Measurements from ENCODE around the gene PICK1. TPM values are rescaled to one million over a fixed set of nuclear protein-coding genes. Genes with fewer than 3 reads are reported as not detected.

Gene PICK1
- total RNA-seq, 3 donors from 2014 or later = 42.0 to 61.3 (median 49.9) TPM

DNA sequence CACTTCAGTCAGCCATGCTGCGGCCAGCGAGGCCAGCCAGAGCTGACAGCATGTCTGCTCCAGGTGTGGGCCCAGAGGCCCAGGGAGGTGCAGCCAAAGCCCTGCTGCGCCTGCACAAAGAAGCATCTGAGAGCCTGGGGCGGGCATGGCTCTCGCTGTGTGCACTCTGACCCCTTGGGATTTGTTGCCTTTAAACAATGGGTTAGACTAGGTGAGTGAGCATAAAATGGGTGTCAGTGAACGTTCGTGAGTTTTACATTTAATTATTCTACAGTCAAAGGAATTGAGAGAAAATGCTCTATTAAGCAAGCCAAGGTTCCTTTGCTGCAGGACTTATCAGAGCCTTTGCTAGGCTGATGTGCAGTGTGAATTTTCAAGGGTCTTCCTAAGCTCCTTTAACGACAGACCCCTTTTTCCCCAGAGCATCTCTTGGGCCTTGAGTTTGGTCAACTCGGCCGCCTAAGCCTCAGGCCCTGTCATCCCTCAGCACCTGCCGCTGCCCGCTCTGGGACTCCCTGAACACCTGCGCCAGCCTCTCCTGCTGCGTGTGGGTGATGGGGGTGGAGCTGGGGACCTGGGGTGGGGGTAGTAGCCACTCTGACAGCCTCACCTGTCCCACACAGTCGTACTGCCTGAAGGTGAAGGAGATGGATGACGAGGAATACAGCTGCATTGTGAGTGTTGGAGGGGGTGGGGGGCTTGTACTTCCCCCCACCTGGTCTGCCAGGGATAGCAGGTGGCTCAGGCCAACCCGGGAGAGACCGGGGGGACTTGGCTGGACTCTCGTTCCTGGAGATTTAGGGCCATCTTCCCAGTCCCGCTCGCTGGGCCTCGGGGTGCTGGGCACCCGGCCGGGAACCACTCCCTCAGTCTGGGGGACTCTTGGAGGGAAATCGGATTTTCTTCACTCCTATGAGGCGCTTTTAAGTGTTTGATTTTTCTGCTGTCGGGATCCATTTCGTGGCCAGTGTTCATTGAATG is 16.2 kb downstream of the PICK1 start:
- intact Hi-C loops (cut with DNase I; ENCODE audit: low total_unique reads) = no loop called here
- DNase-seq (ENCODE audit: low spot score in 2 of 2) = no peak
- no peak for TF ChIP-seq POLR2A (IDR thresholded peaks at IDR 0.05)
- TF ChIP-seq, protein P1, sequence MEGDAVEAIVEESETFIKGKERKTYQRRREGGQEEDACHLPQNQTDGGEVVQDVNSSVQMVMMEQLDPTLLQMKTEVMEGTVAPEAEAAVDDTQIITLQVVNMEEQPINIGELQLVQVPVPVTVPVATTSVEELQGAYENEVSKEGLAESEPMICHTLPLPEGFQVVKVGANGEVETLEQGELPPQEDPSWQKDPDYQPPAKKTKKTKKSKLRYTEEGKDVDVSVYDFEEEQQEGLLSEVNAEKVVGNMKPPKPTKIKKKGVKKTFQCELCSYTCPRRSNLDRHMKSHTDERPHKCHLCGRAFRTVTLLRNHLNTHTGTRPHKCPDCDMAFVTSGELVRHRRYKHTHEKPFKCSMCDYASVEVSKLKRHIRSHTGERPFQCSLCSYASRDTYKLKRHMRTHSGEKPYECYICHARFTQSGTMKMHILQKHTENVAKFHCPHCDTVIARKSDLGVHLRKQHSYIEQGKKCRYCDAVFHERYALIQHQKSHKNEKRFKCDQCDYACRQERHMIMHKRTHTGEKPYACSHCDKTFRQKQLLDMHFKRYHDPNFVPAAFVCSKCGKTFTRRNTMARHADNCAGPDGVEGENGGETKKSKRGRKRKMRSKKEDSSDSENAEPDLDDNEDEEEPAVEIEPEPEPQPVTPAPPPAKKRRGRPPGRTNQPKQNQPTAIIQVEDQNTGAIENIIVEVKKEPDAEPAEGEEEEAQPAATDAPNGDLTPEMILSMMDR (IDR thresholded peaks at IDR 0.05) = no peak
- no peak for TF ChIP-seq POLR2AphosphoS5 (IDR thresholded peaks at IDR 0.05)
- Histone ChIP-seq H3K27ac (no peak overlapping the region), H3K9me3 (no peaks in the 10 kb centered on the region), H3K4me3 (no peak overlapping the region), H3K36me3 (peaks cover 5% of the 10 kb centered on the region), H3K4me1 (no peaks in the 10 kb centered on the region), H3K27me3 (no peaks in the 10 kb centered on the region)

DNA sequence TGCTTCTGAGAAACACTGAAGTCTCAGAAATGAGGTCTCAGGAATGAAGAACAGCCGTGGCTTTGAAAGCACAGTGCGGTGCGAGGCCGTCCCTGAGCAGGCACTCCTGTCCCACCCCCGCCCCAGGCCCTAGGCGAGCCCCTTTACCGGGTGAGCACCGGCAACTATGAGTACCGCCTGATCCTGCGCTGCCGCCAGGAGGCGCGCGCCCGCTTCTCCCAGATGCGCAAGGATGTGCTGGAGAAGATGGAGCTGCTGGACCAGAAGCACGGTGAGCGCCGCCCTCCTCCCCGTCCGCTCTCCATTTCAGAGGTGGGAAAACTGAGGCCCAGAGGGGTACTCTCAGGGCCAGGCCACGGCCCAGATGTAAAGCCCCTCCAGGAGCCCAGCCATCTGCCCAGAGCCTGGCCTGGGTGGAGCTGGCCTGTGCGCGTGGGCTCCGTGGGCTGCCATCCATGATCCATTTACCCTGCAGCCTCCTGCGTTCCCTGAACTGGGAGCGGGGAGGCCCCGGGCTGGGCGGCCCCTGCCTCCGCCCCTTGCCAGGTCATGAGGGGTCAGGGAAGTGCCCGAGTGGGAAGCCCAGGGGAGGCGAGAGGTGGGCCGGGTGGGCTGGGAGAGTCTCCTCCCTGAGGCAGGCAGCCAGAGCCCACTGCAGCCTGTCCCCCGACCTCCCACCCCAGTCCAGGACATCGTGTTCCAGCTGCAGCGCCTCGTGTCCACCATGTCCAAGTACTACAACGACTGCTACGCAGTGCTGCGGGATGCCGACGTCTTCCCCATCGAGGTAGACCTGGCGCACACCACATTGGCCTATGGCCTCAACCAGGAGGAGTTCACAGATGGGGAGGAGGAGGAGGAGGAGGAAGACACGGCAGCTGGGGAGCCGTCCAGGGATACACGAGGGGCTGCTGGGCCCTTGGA is 17.2 kb downstream of the PICK1 start:
- no peak overlapping the region for H3K4me3 ChIP-seq
- TF ChIP-seq POLR2A (IDR thresholded peaks at IDR 0.05) = no peak
- no peak for TF ChIP-seq POLR2AphosphoS5 (IDR thresholded peaks at IDR 0.05)
- TF ChIP-seq, protein P1 (IDR thresholded peaks at IDR 0.05) = no peak
- no peak overlapping the region for H3K27ac ChIP-seq

DNA sequence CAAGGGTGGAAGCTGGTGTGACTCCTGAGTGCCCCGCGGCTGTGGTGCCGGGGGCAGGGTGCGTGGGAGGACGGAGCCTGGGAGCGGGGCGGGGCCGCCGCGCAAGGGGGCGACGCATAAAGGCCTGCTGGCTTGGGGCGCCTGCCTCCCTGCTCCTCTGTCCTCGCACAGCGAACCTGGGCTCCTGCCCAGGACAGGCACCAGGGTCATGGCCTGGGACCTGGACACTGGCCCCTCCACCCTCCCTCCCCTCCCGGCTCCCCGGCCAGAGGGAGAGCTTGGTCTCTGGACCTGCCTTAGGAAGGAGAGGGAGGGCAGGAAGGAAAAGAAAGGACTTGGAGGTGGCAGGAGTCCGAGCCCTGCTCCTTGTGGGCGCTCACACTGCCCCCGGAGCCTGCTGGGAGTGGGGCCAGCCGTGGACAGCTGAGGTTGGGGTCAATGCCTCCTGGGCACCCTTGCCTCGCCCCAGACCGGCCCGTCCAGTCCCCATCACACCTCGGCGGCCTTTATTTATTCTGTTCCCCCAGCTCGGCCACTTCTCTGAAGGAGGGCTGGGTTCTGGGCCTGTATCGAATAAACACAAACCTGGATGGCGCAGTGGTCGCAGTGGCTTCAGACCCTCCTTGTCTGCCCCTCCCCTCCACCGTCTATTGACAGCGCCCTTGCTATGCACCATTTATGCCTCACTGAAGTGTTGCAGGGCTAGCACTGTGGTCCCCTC is 18.1 kb downstream of the PICK1 start:
- no peak overlapping the region for H3K4me3 ChIP-seq
- intact Hi-C loops (cut with DNase I; ENCODE audit: low total_unique reads) = no loop called here
- H3K9me3 ChIP-seq = no peaks in the 10 kb centered on the region
- H3K36me3 ChIP-seq = peaks cover 5% of the 10 kb centered on the region
- H3K4me1 ChIP-seq = no peaks in the 10 kb centered on the region
- DNase-seq (ENCODE audit: low spot score in 2 of 2) = no peak
- no peaks in the 10 kb centered on the region for H3K27me3 ChIP-seq
- TF ChIP-seq, protein P1 (IDR thresholded peaks at IDR 0.05) = no peak
- TF ChIP-seq POLR2AphosphoS5 (IDR thresholded peaks at IDR 0.05) (no peak), POLR2A (IDR thresholded peaks at IDR 0.05) (no peak)
- no peak overlapping the region for H3K27ac ChIP-seq

More for the DNA sequence above, 17.2 kb downstream of the PICK1 start:
- Histone ChIP-seq H3K36me3 (peaks cover 5% of the 10 kb centered on the region), H3K4me1 (no peaks in the 10 kb centered on the region), H3K9me3 (no peaks in the 10 kb centered on the region), H3K27me3 (no peaks in the 10 kb centered on the region)
- DNase-seq (ENCODE audit: low spot score in 2 of 2) = no peak
- intact Hi-C loops (cut with DNase I; ENCODE audit: low total_unique reads) = no loop called here

DNA sequence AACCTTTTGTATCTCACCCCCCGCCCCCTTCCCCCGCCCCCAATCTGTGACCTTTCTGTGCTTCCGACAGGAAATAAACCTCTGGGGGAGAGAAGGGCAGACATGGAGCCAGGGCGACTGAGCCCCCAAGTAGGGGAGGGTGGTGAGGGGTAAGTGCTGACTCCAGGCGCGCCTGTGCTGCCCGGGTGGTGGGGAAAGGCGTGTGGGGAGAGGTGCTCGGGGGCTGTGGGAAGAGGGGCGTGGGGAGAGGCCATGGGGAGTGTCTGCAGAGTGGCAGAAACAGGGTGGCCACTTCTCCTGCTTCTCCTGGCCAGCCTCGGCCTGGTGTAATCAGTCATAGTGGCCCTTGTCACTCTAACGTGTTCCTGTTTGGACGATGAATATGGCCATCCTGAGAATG is 18.8 kb downstream of the PICK1 start:
- H3K9me3 ChIP-seq = no peaks in the 10 kb centered on the region
- H3K27me3 ChIP-seq = no peaks in the 10 kb centered on the region
- intact Hi-C loops (cut with DNase I; ENCODE audit: low total_unique reads) = no loop called here
- H3K27ac ChIP-seq = no peak overlapping the region
- no peak overlapping the region for H3K4me3 ChIP-seq
- TF ChIP-seq, protein P1 (IDR thresholded peaks at IDR 0.05) = no peak
- no peak for TF ChIP-seq POLR2AphosphoS5 (IDR thresholded peaks at IDR 0.05)
- TF ChIP-seq POLR2A (IDR thresholded peaks at IDR 0.05) = no peak
- peaks cover 5% of the 10 kb centered on the region for H3K36me3 ChIP-seq
- DNase-seq (ENCODE audit: low spot score in 2 of 2) = no peak
- no peaks in the 10 kb centered on the region for H3K4me1 ChIP-seq
